Urinary bladder (tissue), 4 donors: ENCODE measurements around the gene TGFBR3. TPM values are rescaled to one million over a fixed set of nuclear protein-coding genes. Genes with fewer than 3 reads are reported as not detected.

ENCODE experiments used
- DNase-seq: peaks from one replicate; pipeline ENCODE4 v3.0.0-alpha.2; 2015; ENCODE audit errors: extremely low spot score
- H3K27ac ChIP-seq: one replicate; pipeline ENCODE4 v1.5.1; 2013; ENCODE audit warnings: low read depth, mild to moderate bottlenecking, moderate library complexity
- H3K36me3 ChIP-seq: one replicate; pipeline ENCODE4 v1.6.1; 2013; ENCODE audit warnings: mild to moderate bottlenecking, moderate library complexity; ENCODE audit not compliant: insufficient read depth
- H3K4me1 ChIP-seq: one replicate; pipeline ENCODE4 v1.6.1; 2013; ENCODE audit warnings: mild to moderate bottlenecking, moderate library complexity; ENCODE audit not compliant: insufficient read depth
- H3K4me3 ChIP-seq: one replicate; pipeline ENCODE4 v1.5.1; 2013; ENCODE audit warnings: low read depth, low read length
- WGBS: extraction: QIAGEN DNeasy Blood & Tissue Kit; methylation state at CpG from one replicate; pipeline ENCODE4 v1.1.7; 2013; 5-methylcytosine and 5-hydroxymethylcytosine counted together
- polyA plus RNA-seq: library from polyadenylated mRNA; stranded (reverse); fragments of 200-250 nt; gene quantifications from one replicate; pipeline ENCODE4 v1.2.3, GENCODE V29; 2013
- total RNA-seq: library from RNA; depleted of rRNA; stranded (reverse); fragments of >200 nt; gene quantifications from one replicate; pipeline ENCODE4 v1.2.3, GENCODE V29; 2014
- donor health status: healthy with polysubstance abuse.
- donor health status: healthy.

Gene TGFBR3
- total and polyA plus RNA-seq, 2 donors, result 94.8 to 131 TPM

- H3K4me3 ChIP-seq, result no peak overlapping the region
- no peak for DNase-seq
- H3K4me1 ChIP-seq, result peaks cover 2% of the 10 kb centered on the region
- H3K36me3 ChIP-seq, result no peaks in the 10 kb centered on the region
- no peak overlapping the region for H3K27ac ChIP-seq
- 86% methylated on average over 1 of the region's 1 CpG for WGBS
These were observed 52.0 kb downstream of the TGFBR3 start for GRCh38 chr1:91833946-91834345.

GRCh38 chr1:91831132-91831930 is 54.6 kb downstream of the TGFBR3 start:
- H3K27ac ChIP-seq, result peak overlapping the region; percentile 28
- no peaks in the 10 kb centered on the region for H3K36me3 ChIP-seq
- peaks cover 2% of the 10 kb centered on the region for H3K4me1 ChIP-seq
- no peak for DNase-seq
- WGBS, result 35% methylated on average over 8 of the region's 8 CpGs
- no peak overlapping the region for H3K4me3 ChIP-seq

GRCh38 chr1:91830242-91831131 is 55.5 kb downstream of the TGFBR3 start:
- 29% methylated on average over 10 of the region's 10 CpGs for whole genome bisulfite sequencing
- Histone ChIP-seq H3K36me3 (no peaks in the 10 kb centered on the region), H3K4me1 (peaks cover 2% of the 10 kb centered on the region), H3K27ac (peak overlapping the region; percentile 57), H3K4me3 (no peak overlapping the region)
- DNase-seq, result no peak

GRCh38 chr1:91829293-91830153 is 56.4 kb downstream of the TGFBR3 start:
- Histone ChIP-seq H3K36me3 (no peaks in the 10 kb centered on the region), H3K4me3 (no peak overlapping the region), H3K27ac (peak overlapping the region; percentile 57), H3K4me1 (no peaks in the 10 kb centered on the region)
- no peak for DNase-seq
- WGBS, result 81% methylated on average over 6 of the region's 6 CpGs

GRCh38 chr1:91828583-91829281 is 57.2 kb downstream of the TGFBR3 start:
- 67% methylated on average over 9 of the region's 9 CpGs for WGBS
- Histone ChIP-seq H3K4me3 (no peak overlapping the region), H3K4me1 (no peaks in the 10 kb centered on the region)

GRCh38 chr1:91827459-91828321 is 58.3 kb downstream of the TGFBR3 start:
- no peak for DNase-seq
- Histone ChIP-seq H3K4me1 (no peaks in the 10 kb centered on the region), H3K27ac (no peak overlapping the region), H3K4me3 (no peak overlapping the region), H3K36me3 (no peaks in the 10 kb centered on the region)
- WGBS, result 37% methylated on average over 12 of the region's 12 CpGs

More at GRCh38 chr1:91828583-91829281, 57.2 kb downstream of the TGFBR3 start:
- no peak for DNase-seq
- Histone ChIP-seq H3K36me3 (no peaks in the 10 kb centered on the region), H3K27ac (no peak overlapping the region)

- DNase-seq, result no peak
- 39% methylated on average over 9 of the region's 9 CpGs for WGBS
- Histone ChIP-seq H3K27ac (no peak overlapping the region), H3K4me1 (no peaks in the 10 kb centered on the region), H3K36me3 (no peaks in the 10 kb centered on the region), H3K4me3 (no peak overlapping the region)
These were observed 58.9 kb downstream of the TGFBR3 start for GRCh38 chr1:91827087-91827458.

GRCh38 chr1:91826649-91827048 is 59.3 kb downstream of the TGFBR3 start:
- H3K4me1 ChIP-seq, result no peaks in the 10 kb centered on the region
- WGBS, result 83% methylated on average over 5 of the region's 5 CpGs
- no peak overlapping the region for H3K27ac ChIP-seq

GRCh38 chr1:91826248-91826647 is 59.7 kb downstream of the TGFBR3 start:
- no peaks in the 10 kb centered on the region for H3K36me3 ChIP-seq
- H3K4me3 ChIP-seq, result no peak overlapping the region
- no peak for DNase-seq
- 92% methylated on average over 6 of the region's 6 CpGs for WGBS
- no peak overlapping the region for H3K27ac ChIP-seq
- H3K4me1 ChIP-seq, result no peaks in the 10 kb centered on the region

More at GRCh38 chr1:91826649-91827048, 59.3 kb downstream of the TGFBR3 start:
- H3K4me3 ChIP-seq, result no peak overlapping the region
- no peak for DNase-seq
- no peaks in the 10 kb centered on the region for H3K36me3 ChIP-seq

GRCh38 chr1:91821126-91821868 is 64.7 kb downstream of the TGFBR3 start:
- no peak overlapping the region for H3K27ac ChIP-seq
- 85% methylated on average over 6 of the region's 6 CpGs for WGBS

GRCh38 chr1:91819038-91819788 is 66.7 kb downstream of the TGFBR3 start:
- H3K4me3 ChIP-seq, result no peak overlapping the region
- H3K36me3 ChIP-seq, result no peaks in the 10 kb centered on the region
- peak overlapping the region; percentile 81 for H3K27ac ChIP-seq
- 67% methylated on average over 11 of the region's 11 CpGs for WGBS
- peaks cover 3% of the 10 kb centered on the region for H3K4me1 ChIP-seq
- no peak for DNase-seq

More at GRCh38 chr1:91821126-91821868, 64.7 kb downstream of the TGFBR3 start:
- H3K36me3 ChIP-seq, result no peaks in the 10 kb centered on the region
- DNase-seq, result no peak
- H3K4me1 ChIP-seq, result peaks cover 2% of the 10 kb centered on the region
- H3K4me3 ChIP-seq, result no peak overlapping the region
